ENCODE measurements around the gene PPIP5K1. TPM values are rescaled to one million over a fixed set of nuclear protein-coding genes. Genes with fewer than 3 reads are reported as not detected.

PPIP5K1 gene
- total and polyA plus RNA-seq, 5 experiments from 2014 or later = 3.3 to 49.8 (median 7.0) TPM

GRCh38 chr15:43531018-43531670 is 58.9 kb downstream of the PPIP5K1 start:
- DNase-seq = no peak
- peaks cover 0 to 16% (median 14%) of the 10 kb centered on the region in 3 donors for H3K36me3 Mint-ChIP-seq
- peaks cover 0 to 3% (median under 1%) of the 10 kb centered on the region in 4 donors for H3K4me1 Mint-ChIP-seq
- H3K27ac Mint-ChIP-seq = peak overlapping the region in 1 of 10 donors; percentile 37
- POLR2A ChIA-PET = no interaction called here
- H3K9me3 Mint-ChIP-seq = no peaks in the 10 kb centered on the region
- no peak overlapping the region for H3K4me3 Mint-ChIP-seq
- no peaks in the 10 kb centered on the region for H3K27me3 Mint-ChIP-seq
- ATAC-seq = no peak

DNA sequence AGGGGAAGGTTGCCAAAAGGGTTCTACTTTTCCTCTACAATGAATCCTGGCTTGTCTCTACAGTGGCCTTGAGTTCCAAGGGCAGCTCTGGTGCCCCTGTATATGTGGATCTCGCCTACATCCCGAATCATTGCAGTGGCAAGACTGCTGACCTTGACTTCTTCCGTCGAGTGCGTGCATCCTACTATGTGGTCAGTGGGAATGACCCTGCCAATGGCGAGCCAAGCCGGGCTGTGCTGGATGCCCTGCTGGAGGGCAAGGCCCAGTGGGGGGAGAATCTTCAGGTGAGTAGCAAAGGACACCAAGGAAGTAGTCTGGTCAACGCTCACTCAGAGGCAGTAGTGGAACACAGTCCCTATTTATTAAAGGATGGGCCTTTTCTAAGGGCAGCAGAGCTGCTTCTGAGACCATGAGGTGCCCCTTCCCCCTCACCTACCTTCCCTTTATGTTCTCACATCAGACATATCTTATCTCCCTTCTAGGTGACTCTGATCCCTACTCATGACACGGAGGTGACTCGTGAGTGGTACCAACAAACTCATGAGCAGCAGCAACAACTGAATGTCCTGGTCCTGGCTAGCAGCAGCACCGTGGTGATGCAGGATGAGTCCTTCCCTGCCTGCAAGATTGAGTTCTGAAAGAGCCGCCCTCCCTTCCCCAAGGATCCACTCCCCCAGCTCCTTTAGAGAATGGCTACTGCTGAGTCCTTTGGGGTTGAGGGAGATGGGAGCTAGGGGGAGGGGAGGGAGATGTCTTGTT is 60.2 kb downstream of the PPIP5K1 start:
- H3K27me3 Mint-ChIP-seq = no peaks in the 10 kb centered on the region
- no peak for ATAC-seq
- POLR2A ChIA-PET = no interaction called here
- no peaks in the 10 kb centered on the region for H3K9me3 Mint-ChIP-seq
- no peak overlapping the region for H3K4me3 Mint-ChIP-seq
- peaks cover 0 to 7% (median 3%) of the 10 kb centered on the region in 3 donors for H3K36me3 Mint-ChIP-seq
- no peak overlapping the region for H3K27ac Mint-ChIP-seq
- no peak for DNase-seq
- peaks cover 4 to 16% (median 7%) of the 10 kb centered on the region in 4 donors for H3K4me1 Mint-ChIP-seq

DNA sequence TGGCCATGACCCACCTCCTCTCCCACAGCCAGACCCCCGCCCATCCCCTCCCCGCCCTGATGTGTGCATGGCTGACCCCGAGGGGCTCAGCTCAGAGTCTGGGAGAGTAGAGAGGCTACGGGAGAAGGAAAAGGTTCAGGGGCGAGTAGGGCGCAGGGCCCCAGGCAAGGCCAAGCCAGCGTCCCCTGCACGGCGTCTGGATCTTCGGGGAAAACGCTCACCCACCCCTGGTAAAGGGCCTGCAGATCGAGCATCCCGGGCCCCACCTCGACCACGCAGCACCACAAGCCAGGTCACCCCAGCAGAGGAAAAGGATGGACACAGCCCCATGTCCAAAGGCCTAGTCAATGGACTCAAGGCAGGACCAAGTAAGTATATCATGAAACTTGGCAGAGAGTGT is 60.9 kb downstream of the PPIP5K1 start:
- Mint-ChIP-seq H3K4me3 (no peak overlapping the region), H3K4me1 (peaks cover 6 to 16% (median 8%) of the 10 kb centered on the region in 4 donors), H3K27ac (no peak overlapping the region), H3K27me3 (no peaks in the 10 kb centered on the region), H3K36me3 (peaks cover 0 to 4% (median 0%) of the 10 kb centered on the region in 3 donors), H3K9me3 (no peaks in the 10 kb centered on the region)
- ATAC-seq (no peak), DNase-seq (no peak)
- POLR2A ChIA-PET = no interaction called here

- no peak for DNase-seq
- Mint-ChIP-seq H3K36me3 (no peaks in the 10 kb centered on the region), H3K27me3 (no peaks in the 10 kb centered on the region), H3K27ac (no peak overlapping the region), H3K4me3 (no peak overlapping the region), H3K4me1 (peaks cover 6 to 16% (median 9%) of the 10 kb centered on the region in 4 donors), H3K9me3 (no peaks in the 10 kb centered on the region)
- POLR2A ChIA-PET = no interaction called here
- no peak for ATAC-seq
Measured at GRCh38 chr15:43528542-43529007, 61.4 kb downstream of the PPIP5K1 start.

GRCh38 chr15:43527802-43528541 is 62.0 kb downstream of the PPIP5K1 start:
- DNase-seq (no peak), ATAC-seq (no peak)
- Mint-ChIP-seq H3K36me3 (no peaks in the 10 kb centered on the region), H3K9me3 (no peaks in the 10 kb centered on the region), H3K27me3 (no peaks in the 10 kb centered on the region), H3K27ac (no peak overlapping the region), H3K4me1 (peaks cover 6 to 16% (median 9%) of the 10 kb centered on the region in 4 donors), H3K4me3 (no peak overlapping the region)
- POLR2A ChIA-PET = no interaction called here

DNA sequence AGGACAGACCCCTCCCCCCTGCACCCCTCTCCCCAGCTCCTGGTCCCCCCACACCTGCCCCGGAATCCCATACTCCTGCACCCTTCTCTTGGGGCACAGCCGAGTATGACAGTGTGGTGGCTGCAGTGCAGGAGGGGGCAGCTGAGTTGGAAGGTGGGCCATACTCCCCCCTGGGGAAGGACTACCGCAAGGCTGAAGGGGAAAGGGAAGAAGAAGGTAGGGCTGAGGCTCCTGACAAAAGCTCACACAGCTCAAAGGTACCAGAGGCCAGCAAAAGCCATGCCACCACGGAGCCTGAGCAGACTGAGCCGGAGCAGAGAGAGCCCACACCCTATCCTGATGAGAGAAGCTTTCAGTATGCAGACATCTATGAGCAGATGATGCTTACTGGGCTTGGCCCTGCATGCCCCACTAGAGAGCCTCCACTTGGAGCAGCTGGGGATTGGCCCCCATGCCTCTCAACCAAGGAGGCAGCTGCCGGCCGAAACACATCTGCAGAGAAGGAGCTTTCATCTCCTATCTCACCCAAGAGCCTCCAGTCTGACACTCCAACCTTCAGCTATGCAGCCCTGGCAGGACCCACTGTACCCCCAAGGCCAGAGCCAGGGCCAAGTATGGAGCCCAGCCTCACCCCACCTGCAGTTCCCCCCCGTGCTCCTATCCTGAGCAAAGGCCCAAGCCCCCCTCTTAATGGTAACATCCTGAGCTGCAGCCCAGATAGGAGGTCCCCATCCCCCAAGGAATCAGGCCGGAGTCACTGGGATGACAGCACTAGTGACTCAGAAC is 62.8 kb downstream of the PPIP5K1 start:
- Mint-ChIP-seq H3K27me3 (peaks cover 0 to 2% (median 0%) of the 10 kb centered on the region in 5 donors), H3K4me3 (no peak overlapping the region), H3K9me3 (no peaks in the 10 kb centered on the region), H3K27ac (no peak overlapping the region), H3K36me3 (no peaks in the 10 kb centered on the region), H3K4me1 (peaks cover 6 to 16% (median 9%) of the 10 kb centered on the region in 4 donors)
- ATAC-seq (no peak), DNase-seq (no peak)
- POLR2A ChIA-PET = no interaction called here

DNA sequence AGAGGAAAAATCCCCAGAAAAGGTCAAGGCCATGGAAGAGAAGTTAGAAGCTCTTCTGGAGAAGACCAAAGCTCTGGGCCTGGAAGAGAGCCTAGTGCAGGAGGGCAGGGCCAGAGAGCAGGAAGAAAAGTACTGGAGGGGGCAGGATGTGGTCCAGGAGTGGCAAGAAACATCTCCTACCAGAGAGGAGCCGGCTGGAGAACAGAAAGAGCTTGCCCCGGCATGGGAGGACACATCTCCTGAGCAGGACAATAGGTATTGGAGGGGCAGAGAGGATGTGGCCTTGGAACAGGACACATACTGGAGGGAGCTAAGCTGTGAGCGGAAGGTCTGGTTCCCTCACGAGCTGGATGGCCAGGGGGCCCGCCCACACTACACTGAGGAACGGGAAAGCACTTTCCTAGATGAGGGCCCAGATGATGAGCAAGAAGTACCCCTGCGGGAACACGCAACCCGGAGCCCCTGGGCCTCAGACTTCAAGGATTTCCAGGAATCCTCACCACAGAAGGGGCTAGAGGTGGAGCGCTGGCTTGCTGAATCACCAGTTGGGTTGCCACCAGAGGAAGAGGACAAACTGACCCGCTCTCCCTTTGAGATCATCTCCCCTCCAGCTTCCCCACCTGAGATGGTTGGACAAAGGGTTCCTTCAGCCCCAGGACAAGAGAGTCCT is 63.6 kb downstream of the PPIP5K1 start:
- H3K9me3 Mint-ChIP-seq = no peaks in the 10 kb centered on the region
- POLR2A ChIA-PET = no interaction called here
- H3K36me3 Mint-ChIP-seq = no peaks in the 10 kb centered on the region
- DNase-seq = no peak
- H3K27ac Mint-ChIP-seq = peak overlapping the region in 1 of 10 donors; percentile 20
- no peak overlapping the region for H3K4me3 Mint-ChIP-seq
- peaks cover 6 to 16% (median 8%) of the 10 kb centered on the region in 4 donors for H3K4me1 Mint-ChIP-seq
- H3K27me3 Mint-ChIP-seq = peaks cover 0 to 2% (median 0%) of the 10 kb centered on the region in 5 donors
- no peak for ATAC-seq

GRCh38 chr15:43525131-43525530 is 64.9 kb downstream of the PPIP5K1 start:
- POLR2A ChIA-PET = no interaction called here
- H3K27ac Mint-ChIP-seq = peak overlapping the region in 8 of 10 donors; percentile 5 to 87 (median 29)
- peak in 1 of 2 donors; percentile 44 for ATAC-seq

GRCh38 chr15:43524254-43524845 is 65.7 kb downstream of the PPIP5K1 start:
- Mint-ChIP-seq H3K4me3 (no peak overlapping the region), H3K27ac (peak overlapping the region in 3 of 10 donors; percentile 47 to 81 (median 73)), H3K36me3 (no peaks in the 10 kb centered on the region), H3K27me3 (peaks cover 0 to 2% (median 0%) of the 10 kb centered on the region in 5 donors), H3K4me1 (peaks cover 7 to 18% (median 8%) of the 10 kb centered on the region in 4 donors), H3K9me3 (no peaks in the 10 kb centered on the region)
- POLR2A ChIA-PET = no interaction called here
- no peak for ATAC-seq
- DNase-seq = no peak

More at GRCh38 chr15:43525131-43525530, 64.9 kb downstream of the PPIP5K1 start:
- no peaks in the 10 kb centered on the region for H3K9me3 Mint-ChIP-seq
- H3K36me3 Mint-ChIP-seq = no peaks in the 10 kb centered on the region
- peaks cover 6 to 16% (median 7%) of the 10 kb centered on the region in 4 donors for H3K4me1 Mint-ChIP-seq
- no peak for DNase-seq
- peaks cover 0 to 2% (median 0%) of the 10 kb centered on the region in 5 donors for H3K27me3 Mint-ChIP-seq
- no peak overlapping the region for H3K4me3 Mint-ChIP-seq

- peaks cover 0 to 4% (median 0%) of the 10 kb centered on the region in 5 donors for H3K27me3 Mint-ChIP-seq
- no peak overlapping the region for H3K4me3 Mint-ChIP-seq
- no peaks in the 10 kb centered on the region for H3K36me3 Mint-ChIP-seq
- ATAC-seq (no peak), DNase-seq (no peak)
- H3K27ac Mint-ChIP-seq = peak overlapping the region in 1 of 10 donors; percentile 73
- peaks cover 8 to 26% (median 13%) of the 10 kb centered on the region in 4 donors for H3K4me1 Mint-ChIP-seq
- H3K9me3 Mint-ChIP-seq = no peaks in the 10 kb centered on the region
- POLR2A ChIA-PET = no interaction called here
Measured at GRCh38 chr15:43523646-43524045, 66.4 kb downstream of the PPIP5K1 start.

DNA sequence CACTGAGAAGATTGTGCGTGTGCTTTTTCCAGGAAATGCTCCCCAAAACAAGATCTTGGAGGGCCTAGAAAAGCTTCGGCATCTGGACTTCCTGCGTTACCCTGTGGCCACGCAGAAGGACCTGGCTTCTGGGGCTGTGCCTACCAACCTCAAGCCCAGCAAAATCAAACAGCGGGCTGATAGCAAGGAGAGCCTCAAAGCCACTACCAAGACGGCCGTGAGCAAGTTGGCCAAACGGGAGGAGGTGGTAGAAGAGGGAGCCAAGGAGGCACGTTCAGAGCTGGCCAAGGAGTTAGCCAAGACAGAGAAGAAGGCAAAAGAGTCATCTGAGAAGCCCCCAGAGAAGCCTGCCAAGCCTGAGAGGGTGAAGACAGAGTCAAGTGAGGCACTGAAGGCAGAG is 67.8 kb downstream of the PPIP5K1 start:
- no peak for DNase-seq
- Mint-ChIP-seq H3K27ac (no peak overlapping the region), H3K27me3 (peaks cover 0 to 11% (median 8%) of the 10 kb centered on the region in 5 donors), H3K9me3 (no peaks in the 10 kb centered on the region), H3K4me1 (peaks cover 17 to 40% (median 26%) of the 10 kb centered on the region in 4 donors), H3K4me3 (no peak overlapping the region), H3K36me3 (no peaks in the 10 kb centered on the region)
- POLR2A ChIA-PET = no interaction called here
- no peak for ATAC-seq
